Measurements from ENCODE around the gene PCYOX1L.

Gene PCYOX1L

DNA sequence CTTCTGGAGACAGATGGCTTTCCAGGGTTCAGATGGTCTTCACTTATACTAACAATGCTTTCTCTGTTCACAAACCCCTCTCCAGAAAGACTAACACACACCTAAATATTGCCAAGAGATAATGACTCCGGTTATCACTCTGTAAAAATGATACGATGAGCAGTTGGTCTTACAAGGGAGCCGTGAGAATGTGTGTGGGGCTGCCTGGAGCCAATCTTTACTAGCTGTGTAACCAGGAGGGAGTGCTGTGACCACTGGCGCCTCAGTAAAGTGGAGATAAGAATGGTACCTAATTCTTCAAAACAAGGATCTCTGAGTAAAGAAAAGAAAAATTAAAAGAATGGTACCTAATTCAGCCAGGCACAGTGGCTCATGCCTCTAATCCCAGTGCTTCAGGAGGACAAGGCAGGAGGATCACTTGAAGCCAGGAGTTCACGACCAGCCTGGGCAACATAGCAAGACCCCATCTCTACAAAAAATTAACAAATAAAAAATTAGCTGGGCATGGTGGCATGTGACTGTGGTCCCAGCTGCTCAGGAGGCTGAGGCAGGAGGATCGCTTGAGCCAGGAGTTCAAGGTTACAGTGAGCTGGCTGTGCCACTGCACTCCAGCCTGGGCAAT lies 61.2 kb downstream of the PCYOX1L start:
- no peak for DNase-seq (ENCODE audit: low read depth in 3 of 3, low spot score in 1 of 3)

Data from stimulated activated CD4-positive, alpha-beta T cell treated with anti-CD3 and anti-CD28 coated beads, TNF-alpha, amount 100 ng/mL, for 1 hour (primary cell).